Hair follicle dermal papilla cell (primary cell): ENCODE results near the gene NCBP2L. TPM values are rescaled to one million over a fixed set of nuclear protein-coding genes. Genes with fewer than 3 reads are reported as not detected.

ENCODE experiments used
- total RNA-seq: library from RNA; depleted of rRNA; stranded (reverse); fragments of >200 nt; gene quantifications from 2 replicates; pipeline ENCODE4 v1.2.3, GENCODE V29; 2012

Gene NCBP2L
- not detected in 2 replicates for total RNA-seq

GRCh38 chrX:107777536-107777832, at the start of gene NCBP2L:
TSS of gene NCBP2L (plus strand) at chrX:107777733. CDS start at chrX:107794221, 16,488 bp downstream.

GRCh38 chrX:107775734-107776511, 1.6 kb upstream of the NCBP2L start, which contains the start of gene TSC22D3:
TSS of gene TSC22D3 (minus strand) at chrX:107775787. CDS start at chrX:107775419, 368 bp downstream.

DNA sequence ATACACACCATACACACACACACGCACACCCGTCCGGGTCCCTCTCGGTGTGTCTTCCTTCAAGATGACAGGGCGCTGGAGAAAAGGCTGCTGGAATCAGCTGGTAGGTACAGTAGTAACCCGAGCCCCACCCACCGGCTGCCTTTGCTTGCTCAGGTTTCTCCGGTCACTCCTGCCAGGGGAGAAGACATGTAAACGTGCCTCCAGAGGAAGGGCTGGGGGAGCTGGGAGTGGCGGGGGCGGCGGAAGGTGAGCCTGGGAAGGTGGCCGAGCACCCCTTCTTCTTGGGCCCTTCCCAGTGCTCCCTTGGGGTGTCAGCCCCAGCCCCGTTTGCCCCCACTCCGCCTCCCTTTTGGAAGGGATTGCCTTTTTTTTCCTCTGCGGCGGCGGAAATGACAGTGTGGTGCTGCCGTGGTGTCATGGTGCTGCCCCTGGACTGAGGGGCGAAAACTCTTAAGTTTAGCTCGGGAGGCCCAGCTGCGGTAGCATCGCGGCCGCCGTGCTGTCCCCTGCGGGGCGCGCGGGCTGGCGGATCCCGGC, 48.2 kb downstream of the NCBP2L start, which contains the start of gene MID2:
TSS of gene MID2 (plus strand) at position 169 of the 540 bp plus-strand sequence. CDS start 561 bp downstream, outside the sequence.

Other genes with a start within 250 kb of the NCBP2L start
- gene PRPS1, start 149.2 kb upstream of the NCBP2L start, total RNA-seq, result 32.1 and 64.2 TPM in 2 replicates
- gene TSC22D3, start 1.9 kb upstream of the NCBP2L start, total RNA-seq, result 19.9 and 20.3 TPM in 2 replicates
- 32.9 and 34.7 TPM in 2 replicates for gene MID2, start 48.1 kb downstream of the NCBP2L start, total RNA-seq
- gene TEX13B, start 204.6 kb downstream of the NCBP2L start, total RNA-seq, result not detected in 2 replicates